Sciatic nerve (tissue), 2 donors: ENCODE measurements around the gene FBH1. TPM values are rescaled to one million over a fixed set of nuclear protein-coding genes. Genes with fewer than 3 reads are reported as not detected.
"Not testable (repeated sequence)": the region's sequence is repeated elsewhere in the genome, so short reads cannot be mapped to it uniquely, and the experiment has no call there.

Source experiments
- ATAC-seq: fragments of 200-7000 bp; cut with Tn5 transposase; one replicate; pipeline ENCODE4 v1.9.1; 2020; ENCODE audit warnings: mild to moderate bottlenecking, moderate library complexity
- DNase-seq: peaks from one replicate; pipeline ENCODE4 v3.0.0-alpha.2; 2020; ENCODE audit warnings: low spot score
- intact Hi-C: fragments of 100-400 bp; cut with DNase I; formaldehyde crosslinking; loops from one replicate; pipeline ENCODE4 v1.14.2; 2022
- total RNA-seq: library from RNA; stranded (reverse); fragmentation: NEBNext Ultra II Directional; extraction: Animal tissue kit (Norgen Biotek cat#: 25700); gene quantifications from one replicate; pipeline ENCODE4 v1.2.1, GENCODE V29; 2021
- donor health status: DM: no; HTN: no; CAD: no.
- donor health status: DM: no; HTN: no; CAD: no.

The FBH1 gene
- total RNA-seq: 85.3 TPM

GRCh38 chr10:5889624-5890451 lies at the start of gene FBH1, which contains the start of gene ANKRD16:
Gene FBH1, plus strand, starts transcription at chr10:5890243. Its CDS starts 103 bp downstream, at chr10:5890346.
Gene ANKRD16, minus strand, starts transcription at chr10:5889893. Its CDS starts 539 bp downstream, at chr10:5889354.
- intact Hi-C loops: loop anchor here (10.0 kb wide), 1 partner anchor 75 kb away; the partner anchor contains the start of gene GDI2
- DNase-seq: peak; percentile 99
- peak; percentile 99 for ATAC-seq

- intact Hi-C loops: no loop called here
- ATAC-seq: peak; percentile 94
- DNase-seq: peak; percentile 73
Measured at GRCh38 chr10:5840314-5841307, 49.4 kb upstream of the FBH1 start.

GRCh38 chr10:5841965-5842364 lies 48.1 kb upstream of the FBH1 start:
- ATAC-seq (no peak), DNase-seq (no peak)
- intact Hi-C loops: no loop called here

- ATAC-seq: no peak
- no peak for DNase-seq
Measured at GRCh38 chr10:5843686-5844344, 46.2 kb upstream of the FBH1 start.

GRCh38 chr10:5844345-5845055 lies 45.5 kb upstream of the FBH1 start:
- intact Hi-C loops: no loop called here
- DNase-seq (no peak), ATAC-seq (peak; percentile 27)

More at GRCh38 chr10:5843686-5844344, 46.2 kb upstream of the FBH1 start:
- intact Hi-C loops: no loop called here

- ATAC-seq: peak; percentile 12
- DNase-seq, intact Hi-C loops: not testable (repeated sequence)
Measured at GRCh38 chr10:5846667-5847066, 43.4 kb upstream of the FBH1 start.

- intact Hi-C loops: no loop called here
- DNase-seq: no peak
- ATAC-seq: no peak
Measured at GRCh38 chr10:5854131-5854475, 35.9 kb upstream of the FBH1 start.

- DNase-seq (no peak), ATAC-seq (no peak)
- intact Hi-C loops: no loop called here
Measured at GRCh38 chr10:5855979-5856700, 33.9 kb upstream of the FBH1 start.

- ATAC-seq: no peak
- intact Hi-C loops: no loop called here
- no peak for DNase-seq
Measured at GRCh38 chr10:5856701-5857004, 33.4 kb upstream of the FBH1 start.

GRCh38 chr10:5858811-5859210 lies 31.2 kb upstream of the FBH1 start:
- ATAC-seq (peak; percentile 13), DNase-seq (no peak)
- intact Hi-C loops: no loop called here

GRCh38 chr10:5860066-5860465 lies 30.0 kb upstream of the FBH1 start:
- no peak for DNase-seq
- intact Hi-C loops: no loop called here
- ATAC-seq: no peak

GRCh38 chr10:5862360-5862961 lies 27.6 kb upstream of the FBH1 start:
- intact Hi-C loops: no loop called here
- ATAC-seq (no peak), DNase-seq (no peak)

- ATAC-seq, intact Hi-C loops, DNase-seq: not testable (repeated sequence)
Measured at GRCh38 chr10:5862981-5863685, 26.9 kb upstream of the FBH1 start.

- ATAC-seq, DNase-seq, intact Hi-C loops: not testable (repeated sequence)
Measured at GRCh38 chr10:5866451-5867081, 23.5 kb upstream of the FBH1 start.

- ATAC-seq, intact Hi-C loops, DNase-seq: not testable (repeated sequence)
Measured at GRCh38 chr10:5867091-5867615, 22.9 kb upstream of the FBH1 start.

GRCh38 chr10:5868383-5868782 lies 21.7 kb upstream of the FBH1 start:
- DNase-seq, ATAC-seq, intact Hi-C loops: not testable (repeated sequence)
